ENCODE results near the gene DPEP1.

DNA sequence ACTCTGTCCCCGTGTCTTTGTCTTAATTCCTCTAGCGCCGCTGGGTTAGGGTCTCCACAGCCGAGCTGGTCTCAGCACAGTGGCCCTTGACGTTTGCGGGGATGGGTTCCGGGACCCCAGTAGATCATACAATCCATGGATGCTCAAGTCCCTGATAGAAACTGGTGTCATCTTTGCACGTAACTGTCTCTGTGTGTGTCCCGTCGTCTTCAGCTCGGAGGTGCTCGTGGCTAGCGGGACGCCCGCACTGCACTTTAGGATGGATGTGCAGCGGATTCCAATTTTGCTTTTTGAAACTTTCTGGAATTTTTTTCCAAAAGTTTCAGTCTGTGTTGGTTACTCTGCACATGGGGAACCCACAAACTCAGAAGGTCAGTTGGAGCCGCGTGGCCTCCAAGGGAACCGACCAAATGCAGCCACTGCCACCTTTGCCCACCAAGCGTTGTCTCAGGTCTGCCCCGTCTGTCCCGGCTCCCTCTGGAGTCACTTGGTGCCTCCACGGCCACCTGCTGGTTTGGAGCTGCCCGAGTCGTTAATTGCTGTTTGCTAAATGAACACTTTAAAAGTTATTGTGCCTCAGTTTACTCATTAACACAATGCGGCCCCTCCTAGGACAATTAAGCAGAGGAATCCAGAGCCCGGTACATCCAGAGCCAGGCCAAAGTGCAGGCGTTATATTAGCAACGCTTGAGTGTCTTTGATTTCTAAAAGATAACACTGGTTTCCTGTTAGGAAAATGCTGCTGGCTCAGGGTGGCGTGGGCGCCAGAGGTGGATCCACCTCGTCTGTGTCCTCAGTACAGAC is 5.3 kb upstream of the DPEP1 start:
- TF ChIP-seq, protein P1, sequence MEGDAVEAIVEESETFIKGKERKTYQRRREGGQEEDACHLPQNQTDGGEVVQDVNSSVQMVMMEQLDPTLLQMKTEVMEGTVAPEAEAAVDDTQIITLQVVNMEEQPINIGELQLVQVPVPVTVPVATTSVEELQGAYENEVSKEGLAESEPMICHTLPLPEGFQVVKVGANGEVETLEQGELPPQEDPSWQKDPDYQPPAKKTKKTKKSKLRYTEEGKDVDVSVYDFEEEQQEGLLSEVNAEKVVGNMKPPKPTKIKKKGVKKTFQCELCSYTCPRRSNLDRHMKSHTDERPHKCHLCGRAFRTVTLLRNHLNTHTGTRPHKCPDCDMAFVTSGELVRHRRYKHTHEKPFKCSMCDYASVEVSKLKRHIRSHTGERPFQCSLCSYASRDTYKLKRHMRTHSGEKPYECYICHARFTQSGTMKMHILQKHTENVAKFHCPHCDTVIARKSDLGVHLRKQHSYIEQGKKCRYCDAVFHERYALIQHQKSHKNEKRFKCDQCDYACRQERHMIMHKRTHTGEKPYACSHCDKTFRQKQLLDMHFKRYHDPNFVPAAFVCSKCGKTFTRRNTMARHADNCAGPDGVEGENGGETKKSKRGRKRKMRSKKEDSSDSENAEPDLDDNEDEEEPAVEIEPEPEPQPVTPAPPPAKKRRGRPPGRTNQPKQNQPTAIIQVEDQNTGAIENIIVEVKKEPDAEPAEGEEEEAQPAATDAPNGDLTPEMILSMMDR (IDR thresholded peaks at IDR 0.05) = no peak
- no peak for TF ChIP-seq POLR2A (IDR thresholded peaks at IDR 0.05)
